Activated CD4-positive, alpha-beta memory T cell treated with anti-CD3 and anti-CD28 coated beads for 36 hours (primary cell): Measurements from ENCODE around the gene KIF26B. TPM values are rescaled to one million over a fixed set of nuclear protein-coding genes. Genes with fewer than 3 reads are reported as not detected.

ENCODE experiments used
- CTCF ChIA-PET: fragments of 350-600 bp; sonication (Branson Sonifier 250); formaldehyde crosslinking; loops from one replicate; lab custom pipeline; 2021; ENCODE audit warnings: antibody characterized with exemption, inconsistent platforms; lab: Charles Lee
- POLR2A ChIA-PET: fragments of 350-600 bp; sonication (Branson Sonifier 250); formaldehyde crosslinking; loops from one replicate; lab custom pipeline; 2021; ENCODE audit warnings: antibody characterized with exemption; lab: Charles Lee
- DNase-seq: peaks from one replicate; pipeline ENCODE4 v3.0.0-alpha.2; 2020
- H3K27ac Mint-ChIP-seq: one replicate; pipeline ENCODE4 v1.8.0; 2021; ENCODE audit warnings: mixed read lengths
- H3K27me3 Mint-ChIP-seq: one replicate; pipeline ENCODE4 v1.8.0; 2021; ENCODE audit warnings: mixed read lengths
- H3K36me3 Mint-ChIP-seq: one replicate; pipeline ENCODE4 v1.8.0; 2021; ENCODE audit warnings: mixed read lengths
- H3K4me1 Mint-ChIP-seq: one replicate; pipeline ENCODE4 v1.8.0; 2021; ENCODE audit warnings: low read depth, mixed read lengths
- H3K4me3 Mint-ChIP-seq: one replicate; pipeline ENCODE4 v1.8.0; 2021; ENCODE audit warnings: mild to moderate bottlenecking, mixed read lengths
- H3K9me3 Mint-ChIP-seq: one replicate; pipeline ENCODE4 v1.8.0; 2021; ENCODE audit warnings: mixed read lengths
- intact Hi-C: fragments of 100-400 bp; cut with micrococcal nuclease; formaldehyde crosslinking; loops from one replicate; pipeline ENCODE4 v1.15.1; 2023
- total RNA-seq, 2 experiments: library from RNA; stranded (reverse); gene quantifications; one replicate each; pipeline ENCODE4 v1.2.3, GENCODE V29; 2021

The KIF26B gene
- total RNA-seq, 2 experiments from 2014 or later = not detected

DNA sequence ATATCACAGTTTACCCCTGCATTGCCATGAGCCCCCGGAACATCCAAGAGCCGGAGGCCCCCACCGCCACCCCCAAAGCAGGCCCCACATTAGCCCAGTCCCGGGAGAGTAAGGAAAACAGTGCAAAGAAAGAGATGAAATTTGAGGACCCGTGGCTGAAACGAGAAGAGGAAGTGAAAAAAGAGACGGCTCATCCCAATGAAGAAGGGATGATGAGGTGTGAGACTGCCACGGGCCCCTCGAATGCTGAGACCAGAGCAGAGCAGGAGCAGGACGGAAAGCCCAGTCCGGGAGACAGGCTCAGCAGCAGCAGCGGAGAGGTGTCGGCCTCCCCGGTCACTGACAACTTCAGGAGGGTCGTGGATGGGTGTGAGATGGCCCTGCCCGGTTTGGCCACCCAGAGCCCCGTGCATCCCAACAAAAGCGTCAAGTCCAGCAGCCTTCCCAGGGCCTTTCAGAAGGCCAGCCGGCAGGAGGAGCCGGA is 532.4 kb downstream of the KIF26B start:
- no peaks in the 10 kb centered on the region for H3K9me3 Mint-ChIP-seq
- ChIA-PET CTCF (no interaction called here), POLR2A (no interaction called here)
- no peak overlapping the region for H3K4me3 Mint-ChIP-seq
- H3K36me3 Mint-ChIP-seq = no peaks in the 10 kb centered on the region
- intact Hi-C loops = no loop called here
- H3K27ac Mint-ChIP-seq = no peak overlapping the region
- no peak for DNase-seq
- H3K4me1 Mint-ChIP-seq = no peaks in the 10 kb centered on the region
- H3K27me3 Mint-ChIP-seq = peaks cover 6% of the 10 kb centered on the region

DNA sequence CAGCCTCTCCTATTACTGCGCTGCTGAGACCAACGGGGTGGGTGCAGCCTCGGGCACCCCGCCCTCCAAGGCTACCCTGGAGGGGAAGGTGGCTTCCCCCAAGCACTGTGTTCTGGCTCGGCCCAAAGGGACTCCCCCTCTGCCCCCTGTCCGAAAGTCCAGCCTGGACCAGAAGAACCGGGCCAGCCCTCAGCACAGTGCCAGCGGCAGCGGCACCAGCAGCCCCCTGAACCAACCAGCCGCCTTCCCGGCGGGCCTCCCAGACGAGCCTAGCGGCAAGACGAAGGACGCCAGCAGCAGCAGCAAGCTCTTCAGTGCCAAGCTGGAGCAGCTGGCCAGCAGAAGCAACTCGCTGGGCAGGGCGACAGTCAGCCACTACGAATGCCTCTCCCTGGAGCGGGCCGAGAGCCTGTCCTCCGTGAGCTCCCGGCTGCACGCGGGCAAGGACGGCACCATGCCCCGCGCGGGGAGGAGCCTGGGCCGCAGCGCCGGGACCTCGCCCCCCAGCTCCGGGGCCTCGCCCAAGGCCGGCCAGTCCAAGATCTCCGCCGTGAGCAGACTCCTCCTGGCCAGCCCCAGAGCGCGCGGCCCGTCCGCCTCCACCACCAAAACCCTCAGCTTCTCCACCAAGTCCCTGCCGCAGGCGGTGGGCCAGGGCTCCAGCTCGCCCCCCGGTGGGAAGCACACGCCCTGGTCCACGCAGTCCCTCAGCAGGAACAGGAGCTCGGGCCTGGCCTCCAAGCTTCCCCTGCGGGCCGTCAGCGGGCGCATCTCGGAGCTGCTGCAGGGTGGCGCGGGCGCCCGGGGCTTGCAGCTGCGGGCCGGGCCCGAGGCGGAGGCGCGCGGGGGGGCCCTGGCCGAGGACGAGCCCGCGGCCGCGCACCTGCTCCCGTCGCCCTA is 533.1 kb downstream of the KIF26B start:
- Mint-ChIP-seq H3K27ac (no peak overlapping the region), H3K27me3 (peaks cover 6% of the 10 kb centered on the region), H3K4me3 (no peak overlapping the region), H3K36me3 (no peaks in the 10 kb centered on the region), H3K9me3 (no peaks in the 10 kb centered on the region), H3K4me1 (no peaks in the 10 kb centered on the region)
- intact Hi-C loops = no loop called here
- POLR2A ChIA-PET = no interaction called here
- DNase-seq = no peak
- CTCF ChIA-PET = no interaction called here

DNA sequence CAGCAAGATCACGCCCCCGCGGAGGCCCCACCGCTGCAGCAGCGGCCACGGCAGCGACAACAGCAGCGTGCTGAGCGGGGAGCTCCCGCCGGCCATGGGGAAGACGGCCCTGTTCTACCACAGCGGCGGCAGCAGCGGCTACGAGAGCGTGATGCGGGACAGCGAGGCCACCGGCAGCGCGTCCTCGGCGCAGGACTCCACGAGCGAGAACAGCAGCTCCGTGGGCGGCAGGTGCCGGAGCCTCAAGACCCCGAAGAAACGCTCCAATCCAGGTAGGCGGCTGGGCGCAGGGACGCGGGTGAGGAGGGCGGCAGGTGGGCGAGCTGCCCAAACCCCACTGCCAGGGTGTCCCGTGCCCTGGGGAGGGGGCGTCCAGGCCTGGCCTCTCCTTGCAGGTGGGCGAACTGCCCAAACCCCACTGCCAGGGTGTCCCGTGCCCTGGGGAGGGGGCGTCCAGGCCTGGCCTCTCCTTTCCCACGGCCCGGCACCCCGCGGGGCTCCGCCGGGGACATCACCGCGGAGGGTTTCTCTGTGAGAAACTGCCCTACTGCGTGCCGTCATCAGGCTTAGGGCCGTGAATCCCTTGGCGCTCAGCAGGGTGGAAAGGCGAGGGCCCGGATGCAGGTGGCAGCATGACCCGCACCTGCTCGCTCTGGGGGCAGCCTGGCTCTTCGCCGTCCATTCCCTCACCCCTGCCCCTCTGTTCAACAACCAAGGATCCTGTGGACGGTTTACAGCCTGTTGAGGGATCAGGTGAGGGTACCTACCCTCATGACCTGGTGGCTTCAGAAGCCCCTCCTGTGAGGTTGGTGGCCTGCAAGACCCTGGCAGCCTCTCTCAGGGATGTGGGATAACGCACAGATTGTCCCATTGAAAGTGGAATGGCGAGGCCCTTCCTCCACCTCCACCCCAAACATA is 534.0 kb downstream of the KIF26B start:
- H3K4me1 Mint-ChIP-seq = no peaks in the 10 kb centered on the region
- intact Hi-C loops = no loop called here
- DNase-seq = no peak
- H3K4me3 Mint-ChIP-seq = no peak overlapping the region
- peaks cover 6% of the 10 kb centered on the region for H3K27me3 Mint-ChIP-seq
- H3K27ac Mint-ChIP-seq = no peak overlapping the region
- no peaks in the 10 kb centered on the region for H3K36me3 Mint-ChIP-seq
- POLR2A ChIA-PET = no interaction called here
- no peaks in the 10 kb centered on the region for H3K9me3 Mint-ChIP-seq
- CTCF ChIA-PET = no interaction called here

DNA sequence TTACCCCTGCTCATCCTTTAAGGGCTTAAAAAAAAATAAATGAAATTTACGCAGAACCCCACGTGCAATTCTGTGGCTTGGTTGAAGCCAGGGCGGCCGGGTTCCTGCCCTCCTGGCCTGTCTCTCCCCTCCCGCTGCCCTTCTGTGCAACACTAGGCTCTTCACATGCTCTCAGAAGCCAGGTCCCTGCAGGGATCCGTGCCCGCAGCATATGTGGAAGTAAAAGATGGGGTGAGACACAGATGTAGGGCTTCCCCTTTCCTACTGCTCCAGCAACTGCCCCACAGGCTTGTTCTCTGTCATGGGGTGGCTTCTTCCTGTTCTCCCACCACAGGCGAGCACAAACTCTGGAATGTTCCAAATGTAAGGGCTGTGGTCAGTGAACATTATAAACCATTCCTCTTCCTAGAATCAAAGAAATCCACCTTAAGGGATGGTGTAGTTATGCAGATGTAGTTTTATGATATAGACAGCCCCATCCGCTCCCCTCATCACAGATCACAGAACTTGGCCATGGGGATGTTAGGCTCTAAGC is 535.4 kb downstream of the KIF26B start:
- ChIA-PET CTCF (no interaction called here), POLR2A (no interaction called here)
- H3K9me3 Mint-ChIP-seq = no peaks in the 10 kb centered on the region
- no peak overlapping the region for H3K27ac Mint-ChIP-seq
- H3K4me3 Mint-ChIP-seq = no peak overlapping the region
- peaks cover 6% of the 10 kb centered on the region for H3K27me3 Mint-ChIP-seq
- intact Hi-C loops = no loop called here
- H3K36me3 Mint-ChIP-seq = no peaks in the 10 kb centered on the region
- no peak for DNase-seq
- H3K4me1 Mint-ChIP-seq = no peaks in the 10 kb centered on the region

DNA sequence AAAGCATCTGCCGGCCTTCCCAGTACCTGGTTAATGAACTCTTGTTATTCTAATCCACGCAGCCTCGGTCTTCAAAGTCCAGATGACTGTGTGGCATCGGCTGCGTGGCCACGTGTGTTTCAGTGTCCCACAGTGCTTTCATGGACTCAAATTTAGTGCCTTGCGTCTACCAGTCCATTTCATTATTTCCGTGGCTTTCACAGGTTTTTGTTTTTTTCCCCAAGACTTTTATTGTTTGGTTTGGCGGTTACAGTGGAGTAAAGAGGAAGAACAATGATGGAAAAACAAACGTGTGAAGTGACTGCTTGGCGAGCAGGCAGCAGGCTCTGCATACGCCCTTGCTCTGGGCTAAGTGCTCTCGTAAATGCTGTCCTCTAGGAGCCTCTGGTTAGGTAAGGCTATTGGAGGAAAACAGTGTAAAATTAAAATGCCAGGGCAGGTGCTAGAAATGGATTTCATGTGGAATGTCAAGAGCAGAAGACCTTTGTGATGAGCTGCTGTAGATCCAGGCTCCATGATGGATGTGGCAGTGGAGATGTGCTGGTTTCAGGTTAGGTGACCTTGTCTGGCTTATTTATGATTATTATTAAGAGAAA is 536.3 kb downstream of the KIF26B start:
- Mint-ChIP-seq H3K4me1 (no peaks in the 10 kb centered on the region), H3K27me3 (peaks cover 6% of the 10 kb centered on the region), H3K36me3 (no peaks in the 10 kb centered on the region), H3K9me3 (no peaks in the 10 kb centered on the region), H3K4me3 (no peak overlapping the region), H3K27ac (no peak overlapping the region)
- ChIA-PET CTCF (no interaction called here), POLR2A (no interaction called here)
- intact Hi-C loops = no loop called here
- DNase-seq = no peak

DNA sequence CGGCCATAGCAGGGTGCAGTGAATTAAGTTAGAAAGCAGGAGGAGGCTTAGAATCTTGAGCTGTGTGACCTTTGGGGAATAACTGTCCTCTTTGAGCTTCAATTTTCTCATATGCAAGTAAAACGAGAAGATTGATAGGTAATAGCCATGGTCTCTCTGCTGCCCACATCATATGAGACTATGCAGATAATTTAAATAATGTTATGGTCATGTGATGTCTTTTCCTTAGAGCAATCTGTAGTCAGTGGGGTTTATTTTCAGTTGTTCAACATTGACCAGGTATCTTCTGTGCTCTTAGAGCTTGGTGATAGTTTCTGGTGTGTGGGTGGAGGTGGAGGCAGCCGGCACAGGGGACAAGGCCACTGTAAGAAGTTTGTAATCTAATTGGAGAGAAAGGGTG is 537.1 kb downstream of the KIF26B start:
- Mint-ChIP-seq H3K27ac (no peak overlapping the region), H3K36me3 (no peaks in the 10 kb centered on the region), H3K4me1 (no peaks in the 10 kb centered on the region), H3K4me3 (no peak overlapping the region), H3K9me3 (no peaks in the 10 kb centered on the region), H3K27me3 (peaks cover 6% of the 10 kb centered on the region)
- CTCF ChIA-PET = no interaction called here
- POLR2A ChIA-PET = no interaction called here
- intact Hi-C loops = no loop called here
- DNase-seq = no peak

DNA sequence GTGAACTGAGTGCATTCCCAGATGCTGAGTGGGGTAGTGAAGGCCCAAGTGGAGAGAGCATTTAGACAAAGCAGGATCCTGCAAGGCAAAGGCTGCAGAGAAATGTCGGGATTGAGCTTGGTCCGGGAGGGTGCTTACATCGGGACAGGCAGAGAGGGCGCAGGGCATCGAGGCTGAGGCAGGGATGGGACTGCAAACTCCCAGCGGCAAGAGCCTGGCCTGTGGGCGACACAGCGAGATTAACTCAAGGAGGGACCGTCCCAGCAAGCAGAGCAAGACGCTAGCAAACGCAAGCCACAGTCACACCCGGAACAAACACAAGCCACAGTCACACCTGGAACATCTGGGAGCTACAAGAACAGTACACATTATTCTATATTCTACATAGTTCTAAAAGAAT is 537.5 kb downstream of the KIF26B start:
- no peaks in the 10 kb centered on the region for H3K36me3 Mint-ChIP-seq
- no peak overlapping the region for H3K4me3 Mint-ChIP-seq
- intact Hi-C loops = no loop called here
- no peaks in the 10 kb centered on the region for H3K4me1 Mint-ChIP-seq
- no peak for DNase-seq
- no peak overlapping the region for H3K27ac Mint-ChIP-seq
- peaks cover 3% of the 10 kb centered on the region for H3K27me3 Mint-ChIP-seq
- no peaks in the 10 kb centered on the region for H3K9me3 Mint-ChIP-seq
- ChIA-PET POLR2A (no interaction called here), CTCF (no interaction called here)

DNA sequence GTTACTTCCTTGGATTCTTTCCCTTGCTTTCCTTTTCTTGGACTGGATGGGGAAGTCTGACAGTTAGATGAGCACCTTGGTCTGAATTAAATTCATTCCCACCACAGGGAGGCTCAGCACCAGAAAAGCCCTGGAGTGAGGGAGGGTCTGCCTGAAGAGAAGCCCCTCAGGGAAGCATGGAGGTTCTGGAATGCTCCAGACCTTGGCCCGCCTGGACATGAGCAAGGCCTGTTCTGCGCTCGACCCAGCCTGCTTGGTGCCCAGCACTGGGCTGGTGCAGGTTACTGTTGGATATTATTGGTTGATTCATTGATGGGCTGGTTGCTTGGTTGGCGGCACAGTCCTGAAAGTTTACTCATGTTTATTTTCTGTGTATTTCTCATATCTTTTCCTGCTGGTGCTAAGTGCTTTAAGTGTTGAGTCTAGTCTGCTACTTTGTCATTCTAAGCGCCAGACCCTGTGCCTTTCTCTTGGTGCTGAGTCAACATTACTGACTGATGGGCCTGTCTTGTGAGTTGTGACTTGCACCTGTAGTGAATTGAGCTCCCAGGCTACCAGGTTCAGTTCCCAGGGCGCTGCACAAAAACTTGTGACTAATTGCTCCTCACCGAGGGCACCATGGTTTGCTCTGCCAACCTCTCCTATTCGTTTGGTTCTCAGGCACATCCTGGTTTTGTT is 538.5 kb downstream of the KIF26B start:
- ChIA-PET CTCF (no interaction called here), POLR2A (no interaction called here)
- DNase-seq = no peak

DNA sequence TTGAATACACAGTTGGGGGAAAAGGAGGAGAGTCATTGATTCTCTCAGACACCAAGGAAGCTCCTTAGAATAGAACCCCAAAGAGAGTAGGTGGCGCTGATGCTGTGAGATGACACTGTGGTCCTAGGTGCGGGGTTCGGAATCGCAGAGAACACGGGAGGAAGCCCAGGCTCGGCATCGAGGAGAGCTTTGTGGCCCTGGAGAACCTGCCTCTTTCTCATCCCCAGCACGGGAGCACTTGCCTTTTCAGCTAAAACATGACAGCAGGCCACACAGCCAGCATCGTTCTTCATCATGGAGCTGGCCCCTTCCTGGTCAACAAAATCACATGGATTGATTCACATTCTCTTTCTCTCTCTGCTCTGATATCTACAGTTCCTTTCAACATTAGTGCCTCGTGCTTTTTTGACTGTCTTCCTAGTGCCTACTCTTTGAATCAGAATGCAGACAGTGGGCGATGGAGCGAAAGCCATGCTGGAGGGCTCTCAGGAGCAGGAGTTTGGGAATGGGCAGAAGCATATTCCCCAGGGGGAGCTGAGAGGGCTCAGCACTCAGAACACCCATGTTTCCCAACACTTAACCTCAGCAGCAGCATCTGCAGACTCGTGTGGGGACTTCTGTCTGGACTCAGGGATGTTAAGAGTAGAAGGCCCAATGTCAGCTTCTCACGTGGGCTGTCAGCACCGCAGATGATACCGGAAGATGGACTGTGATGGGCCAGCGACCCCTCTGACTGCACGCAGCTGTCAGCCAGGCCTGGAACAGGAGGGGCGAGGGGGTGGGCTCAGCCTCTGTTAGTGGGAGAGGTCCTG is 539.4 kb downstream of the KIF26B start:
- ChIA-PET CTCF (no interaction called here), POLR2A (no interaction called here)
- H3K4me1 Mint-ChIP-seq = no peaks in the 10 kb centered on the region
- no peak overlapping the region for H3K27ac Mint-ChIP-seq
- intact Hi-C loops = no loop called here
- peaks cover 3% of the 10 kb centered on the region for H3K27me3 Mint-ChIP-seq
- no peaks in the 10 kb centered on the region for H3K36me3 Mint-ChIP-seq
- no peak for DNase-seq
- H3K4me3 Mint-ChIP-seq = no peak overlapping the region
- no peaks in the 10 kb centered on the region for H3K9me3 Mint-ChIP-seq

More for the DNA sequence above, 538.5 kb downstream of the KIF26B start:
- Mint-ChIP-seq H3K4me1 (no peaks in the 10 kb centered on the region), H3K27me3 (peaks cover 3% of the 10 kb centered on the region), H3K9me3 (no peaks in the 10 kb centered on the region), H3K36me3 (no peaks in the 10 kb centered on the region), H3K4me3 (no peak overlapping the region), H3K27ac (no peak overlapping the region)
- intact Hi-C loops = no loop called here

DNA sequence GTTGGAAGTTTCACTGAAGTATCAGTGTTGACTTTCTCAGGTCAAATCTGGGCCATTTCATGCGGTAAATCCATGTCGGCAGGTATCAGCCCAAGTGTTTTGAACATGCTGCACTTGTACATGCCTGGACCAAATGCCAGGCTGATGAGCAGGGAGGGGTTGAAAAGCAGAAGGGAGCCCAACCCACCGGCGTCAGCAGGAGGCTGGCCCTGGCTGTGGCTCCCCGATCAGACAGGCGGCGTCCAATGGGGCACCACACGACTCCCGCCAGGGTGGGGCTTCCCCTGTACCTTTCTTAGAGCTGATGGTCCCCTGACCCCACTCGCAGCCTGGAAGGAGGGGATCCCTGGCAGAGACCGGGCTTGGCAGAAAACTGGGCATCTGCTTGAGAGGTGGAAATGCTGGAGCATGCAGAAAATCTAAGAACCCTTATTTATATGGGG is 540.0 kb downstream of the KIF26B start:
- H3K4me3 Mint-ChIP-seq = no peak overlapping the region
- ChIA-PET POLR2A (no interaction called here), CTCF (no interaction called here)
- no peaks in the 10 kb centered on the region for H3K9me3 Mint-ChIP-seq
- no peak for DNase-seq
- H3K4me1 Mint-ChIP-seq = no peaks in the 10 kb centered on the region
- H3K27me3 Mint-ChIP-seq = no peaks in the 10 kb centered on the region
- no peak overlapping the region for H3K27ac Mint-ChIP-seq
- H3K36me3 Mint-ChIP-seq = no peaks in the 10 kb centered on the region
- intact Hi-C loops = no loop called here

DNA sequence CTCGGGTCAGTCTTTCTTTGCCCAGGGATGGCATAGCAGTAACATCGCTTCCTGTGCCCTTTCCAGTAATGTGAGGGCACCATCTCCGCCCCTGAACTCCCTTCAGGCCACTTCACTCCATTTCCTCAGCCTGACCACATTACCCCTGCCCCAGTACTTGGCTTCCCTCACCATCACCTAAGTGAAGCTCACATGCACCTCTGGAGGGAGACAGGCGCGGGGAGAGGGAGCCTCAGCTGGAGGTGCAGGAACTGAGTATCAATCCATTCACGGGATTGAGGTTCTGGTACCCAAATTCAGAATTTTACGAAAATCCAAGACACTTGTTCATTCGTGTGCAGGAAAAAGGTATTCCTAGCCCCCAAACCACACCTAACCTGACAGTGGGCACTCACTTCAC is 540.4 kb downstream of the KIF26B start:
- H3K36me3 Mint-ChIP-seq = no peaks in the 10 kb centered on the region
- H3K4me3 Mint-ChIP-seq = no peak overlapping the region
- H3K27me3 Mint-ChIP-seq = no peaks in the 10 kb centered on the region
- DNase-seq = no peak
- POLR2A ChIA-PET = no interaction called here
- no peaks in the 10 kb centered on the region for H3K4me1 Mint-ChIP-seq
- no peak overlapping the region for H3K27ac Mint-ChIP-seq
- CTCF ChIA-PET = no interaction called here
- intact Hi-C loops = no loop called here
- no peaks in the 10 kb centered on the region for H3K9me3 Mint-ChIP-seq
